Parathyroid adenoma (tissue), 2 donors: Measurements from ENCODE around the gene PITX1.
A peak's percentile ranks its signal among the peaks of the same experiment; 100 is the strongest.

Source experiments
- H2AFZ ChIP-seq: fragments of 300-600 bp; sonication (generic); one replicate; pipeline ENCODE4 v1.7.0; 2017; ENCODE audit warnings: antibody characterized with exemption, mild to moderate bottlenecking
- H3K27ac ChIP-seq: fragments of 300-600 bp; sonication (generic); one replicate; pipeline ENCODE4 v1.7.0; 2017
- H3K27me3 ChIP-seq: fragments of 300-600 bp; sonication (generic); one replicate; pipeline ENCODE4 v1.7.0; 2017; ENCODE audit warnings: low read length; ENCODE audit not compliant: control insufficient read depth, insufficient read depth
- H3K36me3 ChIP-seq: fragments of 300-600 bp; sonication (generic); one replicate; pipeline ENCODE4 v1.7.0; 2017; ENCODE audit warnings: low read length; ENCODE audit not compliant: control insufficient read depth, insufficient read depth
- H3K4me1 ChIP-seq: fragments of 300-600 bp; sonication (generic); one replicate; pipeline ENCODE4 v1.7.0; 2017; ENCODE audit warnings: control low read depth
- H3K4me2 ChIP-seq: fragments of 300-600 bp; sonication (generic); one replicate; pipeline ENCODE4 v1.7.0; 2017; ENCODE audit warnings: low read length
- H3K4me3 ChIP-seq: fragments of 300-600 bp; sonication (generic); one replicate; pipeline ENCODE4 v1.7.0; 2017; ENCODE audit warnings: low read depth, low read length
- H3K79me2 ChIP-seq: fragments of 300-600 bp; sonication (generic); one replicate; pipeline ENCODE4 v1.7.0; 2017; ENCODE audit warnings: control low read depth
- H3K9ac ChIP-seq: fragments of 300-600 bp; sonication (generic); one replicate; pipeline ENCODE4 v1.7.0; 2017; ENCODE audit warnings: mild to moderate bottlenecking
- H3K9me3 ChIP-seq: fragments of 300-600 bp; sonication (generic); one replicate; pipeline ENCODE4 v1.7.0; 2017; ENCODE audit warnings: low read length; ENCODE audit not compliant: control insufficient read depth
- TF ChIP-seq, protein P1 (sequence below): fragments of 300-600 bp; sonication (generic); IDR thresholded peaks from one replicate; pipeline ENCODE4 v1.7.0; 2017; ENCODE audit warnings: antibody characterized with exemption, mild to moderate bottlenecking
- donor health status: primary hyperparathyroidism.

Gene PITX1

GRCh38 chr5:135036405-135036804 is 2.4 kb upstream of the PITX1 start:
- H3K27me3 ChIP-seq: peaks cover 29% of the 10 kb centered on the region
- H2AFZ ChIP-seq: no peak overlapping the region
- no peak overlapping the region for H3K27ac ChIP-seq
- TF ChIP-seq, protein P1, sequence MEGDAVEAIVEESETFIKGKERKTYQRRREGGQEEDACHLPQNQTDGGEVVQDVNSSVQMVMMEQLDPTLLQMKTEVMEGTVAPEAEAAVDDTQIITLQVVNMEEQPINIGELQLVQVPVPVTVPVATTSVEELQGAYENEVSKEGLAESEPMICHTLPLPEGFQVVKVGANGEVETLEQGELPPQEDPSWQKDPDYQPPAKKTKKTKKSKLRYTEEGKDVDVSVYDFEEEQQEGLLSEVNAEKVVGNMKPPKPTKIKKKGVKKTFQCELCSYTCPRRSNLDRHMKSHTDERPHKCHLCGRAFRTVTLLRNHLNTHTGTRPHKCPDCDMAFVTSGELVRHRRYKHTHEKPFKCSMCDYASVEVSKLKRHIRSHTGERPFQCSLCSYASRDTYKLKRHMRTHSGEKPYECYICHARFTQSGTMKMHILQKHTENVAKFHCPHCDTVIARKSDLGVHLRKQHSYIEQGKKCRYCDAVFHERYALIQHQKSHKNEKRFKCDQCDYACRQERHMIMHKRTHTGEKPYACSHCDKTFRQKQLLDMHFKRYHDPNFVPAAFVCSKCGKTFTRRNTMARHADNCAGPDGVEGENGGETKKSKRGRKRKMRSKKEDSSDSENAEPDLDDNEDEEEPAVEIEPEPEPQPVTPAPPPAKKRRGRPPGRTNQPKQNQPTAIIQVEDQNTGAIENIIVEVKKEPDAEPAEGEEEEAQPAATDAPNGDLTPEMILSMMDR: no peak
- H3K9ac ChIP-seq: no peak overlapping the region
- no peak overlapping the region for H3K4me3 ChIP-seq
- H3K4me2 ChIP-seq: no peak overlapping the region
- no peaks in the 10 kb centered on the region for H3K36me3 ChIP-seq
- no peaks in the 10 kb centered on the region for H3K9me3 ChIP-seq
- H3K79me2 ChIP-seq: no peaks in the 10 kb centered on the region
- H3K4me1 ChIP-seq: peaks cover 2% of the 10 kb centered on the region

GRCh38 chr5:135035678-135036030 is 1.6 kb upstream of the PITX1 start:
- H3K27ac ChIP-seq: no peak overlapping the region
- H3K4me2 ChIP-seq: no peak overlapping the region
- H2AFZ ChIP-seq: no peak overlapping the region
- H3K4me3 ChIP-seq: no peak overlapping the region
- H3K4me1 ChIP-seq: peaks cover 6% of the 10 kb centered on the region
- no peaks in the 10 kb centered on the region for H3K9me3 ChIP-seq
- H3K27me3 ChIP-seq: peaks cover 31% of the 10 kb centered on the region
- no peaks in the 10 kb centered on the region for H3K79me2 ChIP-seq
- H3K36me3 ChIP-seq: no peaks in the 10 kb centered on the region
- H3K9ac ChIP-seq: no peak overlapping the region
- TF ChIP-seq, protein P1: no peak

GRCh38 chr5:135034963-135035677 is 1.1 kb upstream of the PITX1 start:
- Histone ChIP-seq H3K4me2 (no peak overlapping the region), H3K4me3 (no peak overlapping the region), H3K79me2 (no peaks in the 10 kb centered on the region), H2AFZ (no peak overlapping the region), H3K9ac (no peak overlapping the region), H3K27me3 (peaks cover 33% of the 10 kb centered on the region), H3K27ac (no peak overlapping the region), H3K4me1 (peaks cover 6% of the 10 kb centered on the region), H3K36me3 (no peaks in the 10 kb centered on the region), H3K9me3 (no peaks in the 10 kb centered on the region)
- TF ChIP-seq, protein P1: no peak

DNA sequence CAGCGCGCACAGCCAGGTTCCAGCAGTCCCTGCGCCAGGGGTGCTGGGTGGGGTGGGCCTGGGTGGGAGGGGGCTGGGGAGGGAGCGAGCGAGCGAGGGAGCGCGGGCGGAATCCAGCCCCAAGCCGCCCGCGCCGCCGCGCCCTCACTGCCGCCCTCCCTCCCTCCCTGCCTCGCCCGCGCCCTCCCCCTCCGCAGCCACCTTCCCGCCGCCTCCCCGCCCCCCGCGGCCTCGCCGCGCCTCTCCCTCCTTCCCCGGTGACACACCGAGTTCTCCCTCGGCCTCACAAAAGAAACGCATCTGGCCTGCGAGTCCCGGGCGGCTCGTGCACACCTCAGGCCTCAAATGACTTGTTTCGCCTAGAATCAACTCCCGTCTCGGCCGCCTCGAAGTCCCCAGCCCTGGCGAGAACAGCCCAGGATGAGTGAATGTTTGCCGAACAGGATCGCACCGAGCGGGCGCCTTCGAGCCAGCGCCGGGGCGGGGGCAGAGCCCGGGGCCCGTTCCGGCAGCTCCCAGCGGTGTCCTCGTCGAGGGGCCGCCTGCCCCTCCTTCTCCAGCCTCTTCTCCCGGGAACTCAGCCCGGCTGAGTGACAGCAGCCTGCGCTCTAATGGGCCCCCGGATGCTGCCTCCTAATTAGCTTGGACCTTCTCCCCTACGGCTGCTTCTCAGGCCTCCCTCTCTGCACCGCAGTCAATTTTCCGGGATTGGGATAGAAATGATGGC is 371 bp upstream of the PITX1 start:
- Histone ChIP-seq H3K9me3 (no peaks in the 10 kb centered on the region), H3K27ac (no peak overlapping the region), H3K4me3 (no peak overlapping the region), H3K36me3 (no peaks in the 10 kb centered on the region), H3K9ac (no peak overlapping the region), H3K79me2 (no peaks in the 10 kb centered on the region), H3K4me2 (no peak overlapping the region), H3K27me3 (peaks cover 34% of the 10 kb centered on the region), H2AFZ (peak overlapping the region; percentile 49), H3K4me1 (peaks cover 3% of the 10 kb centered on the region)
- TF ChIP-seq, protein P1: no peak
